ENCODE results near the gene ADGRV1. TPM values are rescaled to one million over a fixed set of nuclear protein-coding genes. Genes with fewer than 3 reads are reported as not detected.

ADGRV1 gene
- total and polyA plus RNA-seq, 2 donors = 2.2 to 5.1 TPM

- no peaks in the 10 kb centered on the region for H3K36me3 ChIP-seq (ENCODE audit: control insufficient read depth in 2 of 2, insufficient read depth in 2 of 2, low read length in 1 of 2)
- no peak overlapping the region for H3K27ac ChIP-seq (ENCODE audit: low read depth in 1 of 2, low read length in 1 of 2)
- no peak for DNase-seq (ENCODE audit: low read depth in 6 of 9, low spot score in 9 of 9)
- WGBS = 92% methylated on average over 9 of the region's 9 CpGs
- peaks cover 6 to 8% of the 10 kb centered on the region in 2 donors for H3K4me1 ChIP-seq (ENCODE audit: control insufficient read depth in 2 of 2, insufficient read depth in 2 of 2, low read length in 2 of 2)
- peak overlapping the region in 1 of 2 donors; percentile 1 for H3K4me3 ChIP-seq (ENCODE audit: low read length in 2 of 2)
- peaks cover 0 to 3% of the 10 kb centered on the region in 2 donors for H3K27me3 ChIP-seq (ENCODE audit: control insufficient read depth in 2 of 2, insufficient read depth in 1 of 2, low read length in 1 of 2)
- no peaks in the 10 kb centered on the region for H3K9me3 ChIP-seq (ENCODE audit: control insufficient read depth in 2 of 2, insufficient read depth in 1 of 2, low read length in 1 of 2)
These were observed 27.7 kb upstream of the ADGRV1 start for GRCh38 chr5:90530736-90531487.

- Histone ChIP-seq H3K4me1 (ENCODE audit: control insufficient read depth in 2 of 2, insufficient read depth in 2 of 2, low read length in 2 of 2) (peaks cover 1 to 3% of the 10 kb centered on the region in 2 donors), H3K4me3 (ENCODE audit: low read length in 2 of 2) (no peak overlapping the region), H3K36me3 (ENCODE audit: control insufficient read depth in 2 of 2, insufficient read depth in 2 of 2, low read length in 1 of 2) (no peaks in the 10 kb centered on the region), H3K27ac (ENCODE audit: low read depth in 1 of 2, low read length in 1 of 2) (no peak overlapping the region), H3K9me3 (ENCODE audit: control insufficient read depth in 2 of 2, insufficient read depth in 1 of 2, low read length in 1 of 2) (no peaks in the 10 kb centered on the region), H3K27me3 (ENCODE audit: control insufficient read depth in 2 of 2, insufficient read depth in 1 of 2, low read length in 1 of 2) (peaks cover 0 to 3% of the 10 kb centered on the region in 2 donors)
- 90% methylated on average over 3 of the region's 3 CpGs for WGBS
- DNase-seq (ENCODE audit: low read depth in 6 of 9, low spot score in 9 of 9) = no peak
These were observed 24.8 kb upstream of the ADGRV1 start for GRCh38 chr5:90533794-90534193.

- H3K27me3 ChIP-seq (ENCODE audit: control insufficient read depth in 2 of 2, insufficient read depth in 1 of 2, low read length in 1 of 2) = peaks cover 0 to 3% of the 10 kb centered on the region in 2 donors
- DNase-seq (ENCODE audit: low read depth in 6 of 9, low spot score in 9 of 9) = no peak
- H3K27ac ChIP-seq (ENCODE audit: low read depth in 1 of 2, low read length in 1 of 2) = no peak overlapping the region
- WGBS = 96% methylated on average over 3 of the region's 3 CpGs
- H3K36me3 ChIP-seq (ENCODE audit: control insufficient read depth in 2 of 2, insufficient read depth in 2 of 2, low read length in 1 of 2) = no peaks in the 10 kb centered on the region
- H3K4me1 ChIP-seq (ENCODE audit: control insufficient read depth in 2 of 2, insufficient read depth in 2 of 2, low read length in 2 of 2) = peaks cover 0 to 3% of the 10 kb centered on the region in 2 donors
- no peak overlapping the region for H3K4me3 ChIP-seq (ENCODE audit: low read length in 2 of 2)
- no peaks in the 10 kb centered on the region for H3K9me3 ChIP-seq (ENCODE audit: control insufficient read depth in 2 of 2, insufficient read depth in 1 of 2, low read length in 1 of 2)
These were observed 23.7 kb upstream of the ADGRV1 start for GRCh38 chr5:90534922-90535321.

GRCh38 chr5:90542827-90543519 is 15.6 kb upstream of the ADGRV1 start:
- Histone ChIP-seq H3K27ac (ENCODE audit: low read depth in 1 of 2, low read length in 1 of 2) (no peak overlapping the region), H3K4me1 (ENCODE audit: control insufficient read depth in 2 of 2, insufficient read depth in 2 of 2, low read length in 2 of 2) (no peaks in the 10 kb centered on the region), H3K36me3 (ENCODE audit: control insufficient read depth in 2 of 2, insufficient read depth in 2 of 2, low read length in 1 of 2) (no peaks in the 10 kb centered on the region), H3K27me3 (ENCODE audit: control insufficient read depth in 2 of 2, insufficient read depth in 1 of 2, low read length in 1 of 2) (no peaks in the 10 kb centered on the region), H3K9me3 (ENCODE audit: control insufficient read depth in 2 of 2, insufficient read depth in 1 of 2, low read length in 1 of 2) (no peaks in the 10 kb centered on the region), H3K4me3 (ENCODE audit: low read length in 2 of 2) (no peak overlapping the region)
- 65% methylated on average over 4 of the region's 4 CpGs for WGBS
- no peak for DNase-seq (ENCODE audit: low read depth in 6 of 9, low spot score in 9 of 9)

GRCh38 chr5:90545511-90545910 is 13.1 kb upstream of the ADGRV1 start:
- Histone ChIP-seq H3K4me1 (ENCODE audit: control insufficient read depth in 2 of 2, insufficient read depth in 2 of 2, low read length in 2 of 2) (no peaks in the 10 kb centered on the region), H3K27ac (ENCODE audit: low read depth in 1 of 2, low read length in 1 of 2) (no peak overlapping the region), H3K9me3 (ENCODE audit: control insufficient read depth in 2 of 2, insufficient read depth in 1 of 2, low read length in 1 of 2) (no peaks in the 10 kb centered on the region), H3K36me3 (ENCODE audit: control insufficient read depth in 2 of 2, insufficient read depth in 2 of 2, low read length in 1 of 2) (no peaks in the 10 kb centered on the region), H3K4me3 (ENCODE audit: low read length in 2 of 2) (no peak overlapping the region), H3K27me3 (ENCODE audit: control insufficient read depth in 2 of 2, insufficient read depth in 1 of 2, low read length in 1 of 2) (no peaks in the 10 kb centered on the region)
- DNase-seq (ENCODE audit: low read depth in 6 of 9, low spot score in 9 of 9) = no peak
- 92% methylated on average over 2 of the region's 2 CpGs for WGBS

- WGBS = 93% methylated on average over 4 of the region's 4 CpGs
- H3K27me3 ChIP-seq (ENCODE audit: control insufficient read depth in 2 of 2, insufficient read depth in 1 of 2, low read length in 1 of 2) = no peaks in the 10 kb centered on the region
- no peak overlapping the region for H3K4me3 ChIP-seq (ENCODE audit: low read length in 2 of 2)
- DNase-seq (ENCODE audit: low read depth in 6 of 9, low spot score in 9 of 9) = no peak
- no peak overlapping the region for H3K27ac ChIP-seq (ENCODE audit: low read depth in 1 of 2, low read length in 1 of 2)
- no peaks in the 10 kb centered on the region for H3K9me3 ChIP-seq (ENCODE audit: control insufficient read depth in 2 of 2, insufficient read depth in 1 of 2, low read length in 1 of 2)
- no peaks in the 10 kb centered on the region for H3K4me1 ChIP-seq (ENCODE audit: control insufficient read depth in 2 of 2, insufficient read depth in 2 of 2, low read length in 2 of 2)
- no peaks in the 10 kb centered on the region for H3K36me3 ChIP-seq (ENCODE audit: control insufficient read depth in 2 of 2, insufficient read depth in 2 of 2, low read length in 1 of 2)
These were observed 12.3 kb upstream of the ADGRV1 start for GRCh38 chr5:90546216-90546837.

GRCh38 chr5:90547072-90547536 is 11.5 kb upstream of the ADGRV1 start:
- Histone ChIP-seq H3K4me1 (ENCODE audit: control insufficient read depth in 2 of 2, insufficient read depth in 2 of 2, low read length in 2 of 2) (no peaks in the 10 kb centered on the region), H3K27ac (ENCODE audit: low read depth in 1 of 2, low read length in 1 of 2) (no peak overlapping the region), H3K9me3 (ENCODE audit: control insufficient read depth in 2 of 2, insufficient read depth in 1 of 2, low read length in 1 of 2) (no peaks in the 10 kb centered on the region), H3K27me3 (ENCODE audit: control insufficient read depth in 2 of 2, insufficient read depth in 1 of 2, low read length in 1 of 2) (no peaks in the 10 kb centered on the region), H3K36me3 (ENCODE audit: control insufficient read depth in 2 of 2, insufficient read depth in 2 of 2, low read length in 1 of 2) (no peaks in the 10 kb centered on the region), H3K4me3 (ENCODE audit: low read length in 2 of 2) (no peak overlapping the region)
- 88% methylated on average over 1 of the region's 1 CpG for whole genome bisulfite sequencing
- no peak for DNase-seq (ENCODE audit: low read depth in 6 of 9, low spot score in 9 of 9)

GRCh38 chr5:90548069-90548593 is 10.5 kb upstream of the ADGRV1 start:
- H3K9me3 ChIP-seq (ENCODE audit: control insufficient read depth in 2 of 2, insufficient read depth in 1 of 2, low read length in 1 of 2) = no peaks in the 10 kb centered on the region
- no peaks in the 10 kb centered on the region for H3K36me3 ChIP-seq (ENCODE audit: control insufficient read depth in 2 of 2, insufficient read depth in 2 of 2, low read length in 1 of 2)
- DNase-seq (ENCODE audit: low read depth in 6 of 9, low spot score in 9 of 9) = no peak
- 93% methylated on average over 5 of the region's 5 CpGs for WGBS
- H3K4me3 ChIP-seq (ENCODE audit: low read length in 2 of 2) = no peak overlapping the region
- no peaks in the 10 kb centered on the region for H3K4me1 ChIP-seq (ENCODE audit: control insufficient read depth in 2 of 2, insufficient read depth in 2 of 2, low read length in 2 of 2)
- no peaks in the 10 kb centered on the region for H3K27me3 ChIP-seq (ENCODE audit: control insufficient read depth in 2 of 2, insufficient read depth in 1 of 2, low read length in 1 of 2)
- no peak overlapping the region for H3K27ac ChIP-seq (ENCODE audit: low read depth in 1 of 2, low read length in 1 of 2)

GRCh38 chr5:90549223-90549622 is 9.4 kb upstream of the ADGRV1 start:
- no peaks in the 10 kb centered on the region for H3K27me3 ChIP-seq (ENCODE audit: control insufficient read depth in 2 of 2, insufficient read depth in 1 of 2, low read length in 1 of 2)
- H3K36me3 ChIP-seq (ENCODE audit: control insufficient read depth in 2 of 2, insufficient read depth in 2 of 2, low read length in 1 of 2) = no peaks in the 10 kb centered on the region
- no peaks in the 10 kb centered on the region for H3K4me1 ChIP-seq (ENCODE audit: control insufficient read depth in 2 of 2, insufficient read depth in 2 of 2, low read length in 2 of 2)
- no peak overlapping the region for H3K4me3 ChIP-seq (ENCODE audit: low read length in 2 of 2)
- H3K9me3 ChIP-seq (ENCODE audit: control insufficient read depth in 2 of 2, insufficient read depth in 1 of 2, low read length in 1 of 2) = no peaks in the 10 kb centered on the region
- DNase-seq (ENCODE audit: low read depth in 6 of 9, low spot score in 9 of 9) = no peak
- H3K27ac ChIP-seq (ENCODE audit: low read depth in 1 of 2, low read length in 1 of 2) = no peak overlapping the region
